OCI-LY7 (cell line): ENCODE data around the gene DDX23.

ENCODE experiments used
- EZH2phosphoT487 ChIP-seq: fragments of 200-600 bp; sonication (generic); IDR thresholded peaks from 2 replicates; pipeline ENCODE4 v1.6.1; 2018; ENCODE audit warnings: low read depth, borderline replicate concordance, mild to moderate bottlenecking, mixed run types, antibody characterized with exemption, low read length, moderate library complexity, mixed read lengths
- TF ChIP-seq, protein P1 (sequence below): fragments of 200-600 bp; sonication (generic); conservative IDR thresholded peaks from 2 replicates; pipeline ENCODE4 v1.5.1; 2014; ENCODE audit warnings: mild to moderate bottlenecking, antibody characterized with exemption, low read length, moderate library complexity, mixed read lengths

GRCh38 chr12:48818831-48819590, 33.0 kb downstream of the DDX23 start:
- TF ChIP-seq, protein P1, sequence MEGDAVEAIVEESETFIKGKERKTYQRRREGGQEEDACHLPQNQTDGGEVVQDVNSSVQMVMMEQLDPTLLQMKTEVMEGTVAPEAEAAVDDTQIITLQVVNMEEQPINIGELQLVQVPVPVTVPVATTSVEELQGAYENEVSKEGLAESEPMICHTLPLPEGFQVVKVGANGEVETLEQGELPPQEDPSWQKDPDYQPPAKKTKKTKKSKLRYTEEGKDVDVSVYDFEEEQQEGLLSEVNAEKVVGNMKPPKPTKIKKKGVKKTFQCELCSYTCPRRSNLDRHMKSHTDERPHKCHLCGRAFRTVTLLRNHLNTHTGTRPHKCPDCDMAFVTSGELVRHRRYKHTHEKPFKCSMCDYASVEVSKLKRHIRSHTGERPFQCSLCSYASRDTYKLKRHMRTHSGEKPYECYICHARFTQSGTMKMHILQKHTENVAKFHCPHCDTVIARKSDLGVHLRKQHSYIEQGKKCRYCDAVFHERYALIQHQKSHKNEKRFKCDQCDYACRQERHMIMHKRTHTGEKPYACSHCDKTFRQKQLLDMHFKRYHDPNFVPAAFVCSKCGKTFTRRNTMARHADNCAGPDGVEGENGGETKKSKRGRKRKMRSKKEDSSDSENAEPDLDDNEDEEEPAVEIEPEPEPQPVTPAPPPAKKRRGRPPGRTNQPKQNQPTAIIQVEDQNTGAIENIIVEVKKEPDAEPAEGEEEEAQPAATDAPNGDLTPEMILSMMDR, result peak; percentile 72
- no peak for TF ChIP-seq EZH2phosphoT487
